Measurements from ENCODE around the gene CDC42BPG.

The CDC42BPG gene

GRCh38 chr11:64799623-64800302 is 44.7 kb downstream of the CDC42BPG start:
- no peak overlapping the region for H3K9ac ChIP-seq (ENCODE audit: low read length)
- H4K91ac ChIP-seq (ENCODE audit: low read depth, low read length), result no peak overlapping the region
- H3K4me2 ChIP-seq (ENCODE audit: low read length), result no peak overlapping the region
- no peak overlapping the region for H2BK120ac ChIP-seq (ENCODE audit: insufficient read depth, low read length, poor library complexity)
- no peak overlapping the region for H3K18ac ChIP-seq (ENCODE audit: low read length)
- no peak overlapping the region for H3K23ac ChIP-seq (ENCODE audit: low read length)
- H2BK12ac ChIP-seq (ENCODE audit: low read length), result no peak overlapping the region
- H3K36me3 ChIP-seq (ENCODE audit: control insufficient read depth in 1 of 2, insufficient read depth in 2 of 2, low read length in 2 of 2), result peaks cover 36 to 39% of the 10 kb centered on the region in 2 experiments
- no peak overlapping the region for H3K14ac ChIP-seq (ENCODE audit: low read length)
- no peak overlapping the region for H2BK5ac ChIP-seq (ENCODE audit: low read depth, low read length, poor library complexity)
- no peak overlapping the region for H3K4ac ChIP-seq (ENCODE audit: low read depth, low read length)
- no peak for DNase-seq
- H2AFZ ChIP-seq (ENCODE audit: insufficient read depth, low read length, poor library complexity), result no peak overlapping the region
- H4K12ac ChIP-seq (ENCODE audit: low read depth, low read length), result no peak overlapping the region
- no peak overlapping the region for H2AK5ac ChIP-seq (ENCODE audit: low read length)
- H3K79me1 ChIP-seq (ENCODE audit: low read length), result peaks cover 11% of the 10 kb centered on the region
- no peak overlapping the region for H4K8ac ChIP-seq (ENCODE audit: low read depth, low read length)
- no peak overlapping the region for H3K27ac ChIP-seq (ENCODE audit: low read depth, low read length)
- WGBS (ENCODE audit: extremely low coverage, insufficient coverage, insufficient read length), result no CpG with 5 or more reads among the region's 14 CpGs
- peaks cover 8 to 15% of the 10 kb centered on the region in 2 experiments for H3K4me1 ChIP-seq (ENCODE audit: control insufficient read depth in 1 of 2, insufficient read depth in 2 of 2, low read length in 2 of 2)
- no peak overlapping the region for H3K4me3 ChIP-seq (ENCODE audit: low read depth, low read length)
- H3K9me3 ChIP-seq (ENCODE audit: insufficient read depth, low read depth, low read length), result no peaks in the 10 kb centered on the region
- no peaks in the 10 kb centered on the region for H3K27me3 ChIP-seq (ENCODE audit: insufficient read depth, low read length)
- H3K79me2 ChIP-seq (ENCODE audit: control insufficient read depth, insufficient read depth, low read length, poor library complexity), result no peaks in the 10 kb centered on the region

GRCh38 chr11:64799256-64799622 is 45.2 kb downstream of the CDC42BPG start:
- H3K79me1 ChIP-seq (ENCODE audit: low read length), result peaks cover 11% of the 10 kb centered on the region
- H2AK5ac ChIP-seq (ENCODE audit: low read length), result no peak overlapping the region
- no CpG with 5 or more reads among the region's 7 CpGs for WGBS (ENCODE audit: extremely low coverage, insufficient coverage, insufficient read length)
- peaks cover 8 to 14% of the 10 kb centered on the region in 2 experiments for H3K4me1 ChIP-seq (ENCODE audit: control insufficient read depth in 1 of 2, insufficient read depth in 2 of 2, low read length in 2 of 2)
- H4K8ac ChIP-seq (ENCODE audit: low read depth, low read length), result no peak overlapping the region
- H3K79me2 ChIP-seq (ENCODE audit: control insufficient read depth, insufficient read depth, low read length, poor library complexity), result no peaks in the 10 kb centered on the region
- no peak overlapping the region for H3K4ac ChIP-seq (ENCODE audit: low read depth, low read length)
- H4K12ac ChIP-seq (ENCODE audit: low read depth, low read length), result no peak overlapping the region
- no peak overlapping the region for H3K4me3 ChIP-seq (ENCODE audit: low read depth, low read length)
- H3K4me2 ChIP-seq (ENCODE audit: low read length), result no peak overlapping the region
- H4K91ac ChIP-seq (ENCODE audit: low read depth, low read length), result no peak overlapping the region
- no peak overlapping the region for H3K9ac ChIP-seq (ENCODE audit: low read length)
- no peak overlapping the region for H2BK5ac ChIP-seq (ENCODE audit: low read depth, low read length, poor library complexity)
- no peak overlapping the region for H3K23ac ChIP-seq (ENCODE audit: low read length)
- H3K14ac ChIP-seq (ENCODE audit: low read length), result no peak overlapping the region
- H2BK12ac ChIP-seq (ENCODE audit: low read length), result no peak overlapping the region
- no peak overlapping the region for H2AFZ ChIP-seq (ENCODE audit: insufficient read depth, low read length, poor library complexity)
- no peaks in the 10 kb centered on the region for H3K27me3 ChIP-seq (ENCODE audit: insufficient read depth, low read length)
- H3K27ac ChIP-seq (ENCODE audit: low read depth, low read length), result no peak overlapping the region
- DNase-seq, result no peak
- no peak overlapping the region for H2BK120ac ChIP-seq (ENCODE audit: insufficient read depth, low read length, poor library complexity)
- H3K36me3 ChIP-seq (ENCODE audit: control insufficient read depth in 1 of 2, insufficient read depth in 2 of 2, low read length in 2 of 2), result peaks cover 31 to 34% of the 10 kb centered on the region in 2 experiments
- no peaks in the 10 kb centered on the region for H3K9me3 ChIP-seq (ENCODE audit: insufficient read depth, low read depth, low read length)
- no peak overlapping the region for H3K18ac ChIP-seq (ENCODE audit: low read length)

GRCh38 chr11:64796757-64797541 is 47.5 kb downstream of the CDC42BPG start:
- Histone ChIP-seq H3K9ac (ENCODE audit: low read length) (no peak overlapping the region), H3K9me3 (ENCODE audit: insufficient read depth, low read depth, low read length) (no peaks in the 10 kb centered on the region), H3K4me2 (ENCODE audit: low read length) (no peak overlapping the region), H2BK120ac (ENCODE audit: insufficient read depth, low read length, poor library complexity) (no peak overlapping the region), H3K23ac (ENCODE audit: low read length) (no peak overlapping the region), H2BK12ac (ENCODE audit: low read length) (no peak overlapping the region), H3K18ac (ENCODE audit: low read length) (no peak overlapping the region), H4K91ac (ENCODE audit: low read depth, low read length) (no peak overlapping the region), H3K79me2 (ENCODE audit: control insufficient read depth, insufficient read depth, low read length, poor library complexity) (no peaks in the 10 kb centered on the region), H2AFZ (ENCODE audit: insufficient read depth, low read length, poor library complexity) (no peak overlapping the region), H3K4me3 (ENCODE audit: low read depth, low read length) (no peak overlapping the region), H3K4me1 (ENCODE audit: control insufficient read depth in 1 of 2, insufficient read depth in 2 of 2, low read length in 2 of 2) (peaks cover 0 to 3% of the 10 kb centered on the region in 2 experiments), H4K8ac (ENCODE audit: low read depth, low read length) (no peak overlapping the region), H3K4ac (ENCODE audit: low read depth, low read length) (no peak overlapping the region), H2AK5ac (ENCODE audit: low read length) (no peak overlapping the region), H3K14ac (ENCODE audit: low read length) (no peak overlapping the region), H3K27ac (ENCODE audit: low read depth, low read length) (no peak overlapping the region), H3K27me3 (ENCODE audit: insufficient read depth, low read length) (no peaks in the 10 kb centered on the region), H4K12ac (ENCODE audit: low read depth, low read length) (no peak overlapping the region), H2BK5ac (ENCODE audit: low read depth, low read length, poor library complexity) (no peak overlapping the region), H3K36me3 (ENCODE audit: control insufficient read depth in 1 of 2, insufficient read depth in 2 of 2, low read length in 2 of 2) (peaks cover 32 to 34% of the 10 kb centered on the region in 2 experiments), H3K79me1 (ENCODE audit: low read length) (no peaks in the 10 kb centered on the region)
- no peak for DNase-seq
- no CpG with 5 or more reads among the region's 19 CpGs for WGBS (ENCODE audit: extremely low coverage, insufficient coverage, insufficient read length)

GRCh38 chr11:64796047-64796756 is 48.3 kb downstream of the CDC42BPG start:
- no peak overlapping the region for H2AFZ ChIP-seq (ENCODE audit: insufficient read depth, low read length, poor library complexity)
- H3K18ac ChIP-seq (ENCODE audit: low read length), result no peak overlapping the region
- no peaks in the 10 kb centered on the region for H3K79me1 ChIP-seq (ENCODE audit: low read length)
- H2BK120ac ChIP-seq (ENCODE audit: insufficient read depth, low read length, poor library complexity), result no peak overlapping the region
- no peaks in the 10 kb centered on the region for H3K9me3 ChIP-seq (ENCODE audit: insufficient read depth, low read depth, low read length)
- no CpG with 5 or more reads among the region's 19 CpGs for WGBS (ENCODE audit: extremely low coverage, insufficient coverage, insufficient read length)
- no peak overlapping the region for H3K23ac ChIP-seq (ENCODE audit: low read length)
- H3K27me3 ChIP-seq (ENCODE audit: insufficient read depth, low read length), result no peaks in the 10 kb centered on the region
- no peak overlapping the region for H3K4ac ChIP-seq (ENCODE audit: low read depth, low read length)
- no peak overlapping the region for H3K27ac ChIP-seq (ENCODE audit: low read depth, low read length)
- H3K4me1 ChIP-seq (ENCODE audit: control insufficient read depth in 1 of 2, insufficient read depth in 2 of 2, low read length in 2 of 2), result no peaks in the 10 kb centered on the region
- no peak overlapping the region for H4K91ac ChIP-seq (ENCODE audit: low read depth, low read length)
- H4K12ac ChIP-seq (ENCODE audit: low read depth, low read length), result no peak overlapping the region
- no peak overlapping the region for H3K14ac ChIP-seq (ENCODE audit: low read length)
- no peak for DNase-seq
- no peak overlapping the region for H4K8ac ChIP-seq (ENCODE audit: low read depth, low read length)
- no peak overlapping the region for H2BK5ac ChIP-seq (ENCODE audit: low read depth, low read length, poor library complexity)
- H3K4me3 ChIP-seq (ENCODE audit: low read depth, low read length), result no peak overlapping the region
- no peak overlapping the region for H2BK12ac ChIP-seq (ENCODE audit: low read length)
- H3K36me3 ChIP-seq (ENCODE audit: control insufficient read depth in 1 of 2, insufficient read depth in 2 of 2, low read length in 2 of 2), result peaks cover 37 to 38% of the 10 kb centered on the region in 2 experiments
- no peak overlapping the region for H3K4me2 ChIP-seq (ENCODE audit: low read length)
- H3K9ac ChIP-seq (ENCODE audit: low read length), result no peak overlapping the region
- no peaks in the 10 kb centered on the region for H3K79me2 ChIP-seq (ENCODE audit: control insufficient read depth, insufficient read depth, low read length, poor library complexity)
- H2AK5ac ChIP-seq (ENCODE audit: low read length), result no peak overlapping the region
